ENCODE results near the gene GPR42.

DNA sequence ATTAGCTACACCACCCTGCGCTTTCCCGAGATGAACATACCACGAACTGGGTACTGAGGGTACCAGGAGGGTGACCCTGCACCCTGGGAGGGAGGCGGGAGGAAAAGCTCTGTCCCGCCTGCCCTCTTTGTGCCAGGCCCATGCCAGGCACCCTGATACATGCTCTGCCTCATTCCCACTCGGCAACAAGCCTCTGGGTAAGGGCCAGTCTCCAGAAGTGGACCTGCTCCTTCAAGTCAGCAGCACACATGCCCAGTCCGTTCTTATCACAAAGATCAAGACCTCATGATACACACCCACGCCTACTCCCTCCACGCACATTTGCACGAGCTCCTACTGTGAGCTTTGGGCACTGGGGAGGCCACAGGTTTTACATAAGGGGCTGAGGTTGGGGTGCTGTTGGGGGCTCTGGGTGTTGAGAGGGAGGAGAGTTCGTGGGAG, 25.2 kb upstream of the GPR42 start:
- TF ChIP-seq TCF3 (IDR thresholded peaks at IDR 0.05; ENCODE audit: borderline replicate concordance, insufficient read depth, low read depth, low read length) (no peak), ZNF24 (IDR thresholded peaks at IDR 0.05) (no peak), ZNF207 (IDR thresholded peaks at IDR 0.05; ENCODE audit: borderline replicate concordance) (no peak), POLR2AphosphoS5 (IDR thresholded peaks at IDR 0.05; ENCODE audit: low read length) (no peak; the same call in 1 of the 2 replicates), SPI1 (IDR thresholded peaks at IDR 0.05; ENCODE audit: borderline replicate concordance, insufficient read depth, low read depth, low read length) (no peak), RFX5 (IDR thresholded peaks at IDR 0.05; ENCODE audit: low read depth, low read length) (no peak), POLR2A (IDR thresholded peaks at IDR 0.05; ENCODE audit: low read depth, low read length) (0 out of 2 replicates have a peak, but pooled peaks have one; percentile 25), ASH2L (IDR thresholded peaks at IDR 0.05; ENCODE audit: borderline replicate concordance, low read depth) (no peak), CBX5 (IDR thresholded peaks at IDR 0.05; ENCODE audit: low read depth) (no peak), RAD21 (IDR thresholded peaks at IDR 0.05; ENCODE audit: insufficient read depth, low read depth, low read length) (no peak), ATF2 (IDR thresholded peaks at IDR 0.05; ENCODE audit: low read length) (no peak), EP300 (IDR thresholded peaks at IDR 0.05; ENCODE audit: borderline replicate concordance in 1 of 2, control insufficient read depth in 1 of 2, low read depth in 2 of 2, low read length in 2 of 2) (no peak), BRCA1 (IDR thresholded peaks at IDR 0.05; ENCODE audit: low read depth, low read length) (no peak)

Data from GM12878 (cell line).